SU-DHL-6 (cell line): ENCODE measurements around the gene UQCC2.

Experiments used
- H2AFZ ChIP-seq: fragments of 200-600 bp; sonication (generic); 2 replicates; pipeline ENCODE4 v1.6.1; 2014; ENCODE audit warnings: low read depth, mild to moderate bottlenecking, moderate library complexity, mixed read lengths, antibody characterized with exemption, low read length; ENCODE audit not compliant: severe bottlenecking
- H3F3A ChIP-seq: fragments of 200-600 bp; shearing (Covaris generic); 2 replicates; pipeline ENCODE4 v1.6.0; 2016; ENCODE audit warnings: antibody characterized with exemption, mild to moderate bottlenecking; ENCODE audit not compliant: insufficient read depth
- H3K27ac ChIP-seq: fragments of 200-600 bp; sonication (generic); 2 replicates; pipeline ENCODE4 v1.5.1; 2016; ENCODE audit warnings: low read depth, mild to moderate bottlenecking, low read length, moderate library complexity, mixed read lengths
- H3K27me3 ChIP-seq: fragments of 200-600 bp; sonication (generic), shearing (Covaris generic); 2 replicates; pipeline ENCODE4 v1.6.0; 2014; ENCODE audit warnings: mild to moderate bottlenecking, low read length
- H3K36me3 ChIP-seq: fragments of 200-600 bp; sonication (generic); 2 replicates; pipeline ENCODE4 v1.6.1; 2014; ENCODE audit warnings: mild to moderate bottlenecking, low read length, mixed read lengths
- H3K4me2 ChIP-seq: fragments of 300-600, 200-600 bp; shearing (Covaris generic), sonication (generic); 2 replicates; pipeline ENCODE4 v1.6.0; 2014; ENCODE audit warnings: low read length, low read depth, mild to moderate bottlenecking; ENCODE audit not compliant: poor library complexity, severe bottlenecking
- H3K4me3 ChIP-seq: fragments of 200-600 bp; sonication (generic); 2 replicates; pipeline ENCODE4 v1.5.1; 2014; ENCODE audit warnings: antibody characterized with exemption, low read length, mild to moderate bottlenecking, mixed read lengths; ENCODE audit not compliant: insufficient read depth, poor library complexity, severe bottlenecking
- H3K79me2 ChIP-seq: fragments of 200-600 bp; sonication (generic); 2 replicates; pipeline ENCODE4 v1.6.1; 2014; ENCODE audit warnings: mild to moderate bottlenecking, low read length, moderate library complexity; ENCODE audit not compliant: insufficient read depth
- H3K9ac ChIP-seq: fragments of 200-600 bp; sonication (generic); 2 replicates; pipeline ENCODE4 v1.7.0; 2014; ENCODE audit warnings: mild to moderate bottlenecking, low read length
- H3K9me2 ChIP-seq: fragments of 200-600 bp; sonication (generic); replicated peaks from 2 replicates; pipeline ENCODE4 v1.6.1; 2014; ENCODE audit warnings: low read length; ENCODE audit not compliant: insufficient read depth
- H3K9me3 ChIP-seq: fragments of 200-600 bp; sonication (generic); 2 replicates; pipeline ENCODE4 v1.6.1; 2014; ENCODE audit warnings: low read length, mixed read lengths; ENCODE audit not compliant: insufficient read depth
- H4K20me1 ChIP-seq: fragments of 200-600 bp; sonication (generic); 2 replicates; pipeline ENCODE4 v1.6.1; 2014; ENCODE audit warnings: low read depth, mild to moderate bottlenecking, antibody characterized with exemption, low read length, moderate library complexity, mixed read lengths
- EZH2phosphoT487 ChIP-seq: fragments of 200-600 bp; sonication (generic), shearing (Covaris generic); conservative IDR thresholded peaks from 2 replicates; pipeline ENCODE4 v1.6.1; 2018; ENCODE audit warnings: mild to moderate bottlenecking, antibody characterized with exemption, low read length, moderate library complexity, mixed read lengths
- TF ChIP-seq, protein P1 (sequence below): fragments of 200-600 bp; sonication (generic); IDR thresholded peaks from one replicate; pipeline ENCODE4 v1.5.1; 2017; ENCODE audit warnings: antibody characterized with exemption, mild to moderate bottlenecking, low read length, moderate library complexity; ENCODE audit not compliant: insufficient read depth, poor library complexity, severe bottlenecking

Gene UQCC2

DNA sequence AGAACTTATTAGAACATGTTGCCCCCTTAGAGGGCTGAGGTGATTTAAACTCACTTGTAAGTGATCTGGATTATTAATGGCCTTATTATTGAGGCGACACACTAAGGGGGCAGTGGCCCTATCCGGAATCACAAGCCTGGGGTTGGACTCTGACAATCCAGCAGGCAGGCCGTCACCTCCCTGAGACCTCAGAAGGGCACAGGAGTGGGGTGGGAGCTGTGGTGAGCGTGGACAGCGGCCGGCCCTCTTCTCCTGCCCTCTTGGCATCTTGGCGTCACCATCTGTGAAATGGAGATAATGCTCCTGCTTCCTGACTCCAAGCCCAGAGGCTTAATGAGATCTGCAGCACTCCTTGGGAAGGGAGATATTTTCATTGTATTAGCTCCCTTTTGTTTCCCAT lies 15.6 kb upstream of the UQCC2 start:
- no peak overlapping the region for H3K27ac ChIP-seq
- H3K9ac ChIP-seq, result no peak overlapping the region
- no peak overlapping the region for H3K4me2 ChIP-seq
- H3F3A ChIP-seq, result no peaks in the 10 kb centered on the region
- H2AFZ ChIP-seq, result no peak overlapping the region
- TF ChIP-seq EZH2phosphoT487, result no peak
- 0 out of 2 replicates have a peak, but pooled peaks cover 4% of the 10 kb centered on the region for H3K27me3 ChIP-seq
- no peaks in the 10 kb centered on the region for H4K20me1 ChIP-seq
- no peaks in the 10 kb centered on the region for H3K36me3 ChIP-seq
- no peak overlapping the region for H3K4me3 ChIP-seq
- no peaks in the 10 kb centered on the region for H3K79me2 ChIP-seq
- H3K9me3 ChIP-seq, result no peaks in the 10 kb centered on the region
- H3K9me2 ChIP-seq, result no peaks in the 10 kb centered on the region

DNA sequence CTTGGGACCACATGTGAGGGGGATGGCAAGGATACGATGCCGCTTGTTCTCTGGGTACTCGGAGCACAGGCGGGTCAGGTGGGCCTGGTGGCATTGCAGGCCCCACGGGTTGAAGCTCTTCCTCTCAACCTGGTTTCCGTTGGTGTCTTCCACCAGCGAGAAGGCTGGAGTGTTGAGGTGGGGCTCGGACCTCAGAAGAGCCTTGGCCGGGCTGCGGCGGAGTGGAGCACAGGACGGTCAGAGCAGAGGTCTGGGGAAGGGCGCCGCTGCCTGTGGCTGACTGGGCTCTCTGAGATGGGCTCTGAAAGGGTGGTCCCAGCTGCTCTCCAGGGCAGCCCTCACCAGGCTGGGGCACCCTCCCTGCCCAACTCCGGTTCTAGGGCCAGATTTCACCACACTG lies 15.2 kb upstream of the UQCC2 start:
- Histone ChIP-seq H3K4me2 (no peak overlapping the region), H3F3A (no peaks in the 10 kb centered on the region), H2AFZ (no peak overlapping the region), H4K20me1 (no peaks in the 10 kb centered on the region), H3K79me2 (no peaks in the 10 kb centered on the region), H3K9ac (no peak overlapping the region), H3K27ac (no peak overlapping the region), H3K36me3 (no peaks in the 10 kb centered on the region), H3K27me3 (0 out of 2 replicates have a peak, but pooled peaks cover 4% of the 10 kb centered on the region), H3K9me2 (no peaks in the 10 kb centered on the region), H3K4me3 (no peak overlapping the region), H3K9me3 (no peaks in the 10 kb centered on the region)
- TF ChIP-seq EZH2phosphoT487, result no peak

DNA sequence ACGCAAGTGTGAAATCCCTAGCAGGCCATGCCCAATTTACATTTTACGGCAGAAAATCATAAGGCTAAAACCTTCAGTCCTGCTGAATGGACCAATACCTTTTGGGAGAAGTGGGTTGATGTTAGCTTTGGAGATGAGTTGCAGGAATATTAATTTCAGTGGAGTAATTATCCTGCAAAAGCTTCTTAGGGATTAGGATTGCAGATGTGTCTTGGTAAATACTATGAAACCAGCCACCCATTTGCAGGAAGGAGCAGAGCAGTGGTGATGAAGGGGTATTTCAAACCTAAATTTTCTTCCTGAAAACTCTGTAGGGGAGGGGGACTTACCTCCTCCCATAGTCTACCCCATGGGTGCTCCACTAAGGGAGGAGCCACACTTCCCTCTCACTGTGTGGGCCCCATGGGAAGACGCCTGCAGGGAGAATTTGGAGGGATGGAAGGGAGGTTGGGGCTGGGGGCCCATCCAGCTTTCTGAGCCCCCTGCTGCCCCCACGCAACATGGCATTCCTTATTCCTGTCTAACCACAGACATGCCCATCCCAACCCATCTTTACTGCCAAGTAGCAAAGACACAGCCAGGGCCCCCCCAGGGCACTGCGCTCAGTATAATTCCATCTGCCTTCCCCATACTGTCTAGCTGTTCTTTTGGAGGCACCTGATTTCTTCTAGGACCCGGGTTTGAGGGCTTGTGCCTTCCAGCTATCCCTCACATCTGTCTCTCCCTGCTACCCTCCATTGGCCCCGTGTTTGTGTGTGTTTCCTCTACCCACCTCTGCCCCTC lies 14.6 kb upstream of the UQCC2 start:
- Histone ChIP-seq H3K27ac (no peak overlapping the region), H3K9me3 (no peaks in the 10 kb centered on the region), H3K79me2 (no peaks in the 10 kb centered on the region)

DNA sequence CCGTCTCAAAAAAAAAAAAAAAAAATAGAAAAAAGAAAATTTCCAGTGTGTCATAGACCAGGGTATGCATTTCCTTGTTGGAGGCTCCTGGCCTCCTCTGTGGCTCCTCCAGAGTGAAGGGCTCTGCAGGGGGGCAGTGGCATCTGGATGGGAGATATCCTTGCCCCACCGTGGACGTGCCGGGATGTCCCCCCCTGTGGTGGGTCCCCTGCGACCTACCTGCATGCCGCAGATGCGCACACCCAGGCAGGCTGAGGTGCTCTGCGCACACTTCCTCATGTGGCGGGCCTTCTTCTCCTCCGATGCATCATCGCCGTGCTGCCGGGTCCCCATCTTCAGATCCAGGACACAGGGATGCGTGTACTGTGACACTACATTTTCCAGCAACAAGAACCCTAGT lies 13.7 kb upstream of the UQCC2 start:
- Histone ChIP-seq H2AFZ (no peak overlapping the region), H3K27me3 (0 out of 2 replicates have a peak, but pooled peaks cover 4% of the 10 kb centered on the region), H3K36me3 (no peaks in the 10 kb centered on the region), H3K9ac (no peak overlapping the region), H3K27ac (no peak overlapping the region), H4K20me1 (no peaks in the 10 kb centered on the region), H3F3A (no peaks in the 10 kb centered on the region), H3K9me3 (no peaks in the 10 kb centered on the region), H3K9me2 (no peaks in the 10 kb centered on the region), H3K79me2 (no peaks in the 10 kb centered on the region), H3K4me2 (no peak overlapping the region), H3K4me3 (no peak overlapping the region)
- no peak for TF ChIP-seq EZH2phosphoT487
- TF ChIP-seq, protein P1, sequence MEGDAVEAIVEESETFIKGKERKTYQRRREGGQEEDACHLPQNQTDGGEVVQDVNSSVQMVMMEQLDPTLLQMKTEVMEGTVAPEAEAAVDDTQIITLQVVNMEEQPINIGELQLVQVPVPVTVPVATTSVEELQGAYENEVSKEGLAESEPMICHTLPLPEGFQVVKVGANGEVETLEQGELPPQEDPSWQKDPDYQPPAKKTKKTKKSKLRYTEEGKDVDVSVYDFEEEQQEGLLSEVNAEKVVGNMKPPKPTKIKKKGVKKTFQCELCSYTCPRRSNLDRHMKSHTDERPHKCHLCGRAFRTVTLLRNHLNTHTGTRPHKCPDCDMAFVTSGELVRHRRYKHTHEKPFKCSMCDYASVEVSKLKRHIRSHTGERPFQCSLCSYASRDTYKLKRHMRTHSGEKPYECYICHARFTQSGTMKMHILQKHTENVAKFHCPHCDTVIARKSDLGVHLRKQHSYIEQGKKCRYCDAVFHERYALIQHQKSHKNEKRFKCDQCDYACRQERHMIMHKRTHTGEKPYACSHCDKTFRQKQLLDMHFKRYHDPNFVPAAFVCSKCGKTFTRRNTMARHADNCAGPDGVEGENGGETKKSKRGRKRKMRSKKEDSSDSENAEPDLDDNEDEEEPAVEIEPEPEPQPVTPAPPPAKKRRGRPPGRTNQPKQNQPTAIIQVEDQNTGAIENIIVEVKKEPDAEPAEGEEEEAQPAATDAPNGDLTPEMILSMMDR, result no peak

More for the DNA sequence above, 14.6 kb upstream of the UQCC2 start:
- no peak overlapping the region for H2AFZ ChIP-seq
- 0 out of 2 replicates have a peak, but pooled peaks cover 4% of the 10 kb centered on the region for H3K27me3 ChIP-seq
- no peak overlapping the region for H3K4me3 ChIP-seq
- no peak for TF ChIP-seq EZH2phosphoT487
- TF ChIP-seq, protein P1, result no peak
- H3F3A ChIP-seq, result no peaks in the 10 kb centered on the region
- no peaks in the 10 kb centered on the region for H4K20me1 ChIP-seq
- H3K9me2 ChIP-seq, result no peaks in the 10 kb centered on the region
- H3K36me3 ChIP-seq, result no peaks in the 10 kb centered on the region
- H3K9ac ChIP-seq, result no peak overlapping the region
- no peak overlapping the region for H3K4me2 ChIP-seq
